ENCODE measurements around the gene MEF2B.
"Not testable (repeated sequence)": the region's sequence is repeated elsewhere in the genome, so short reads cannot be mapped to it uniquely, and the experiment has no call there.

DNA sequence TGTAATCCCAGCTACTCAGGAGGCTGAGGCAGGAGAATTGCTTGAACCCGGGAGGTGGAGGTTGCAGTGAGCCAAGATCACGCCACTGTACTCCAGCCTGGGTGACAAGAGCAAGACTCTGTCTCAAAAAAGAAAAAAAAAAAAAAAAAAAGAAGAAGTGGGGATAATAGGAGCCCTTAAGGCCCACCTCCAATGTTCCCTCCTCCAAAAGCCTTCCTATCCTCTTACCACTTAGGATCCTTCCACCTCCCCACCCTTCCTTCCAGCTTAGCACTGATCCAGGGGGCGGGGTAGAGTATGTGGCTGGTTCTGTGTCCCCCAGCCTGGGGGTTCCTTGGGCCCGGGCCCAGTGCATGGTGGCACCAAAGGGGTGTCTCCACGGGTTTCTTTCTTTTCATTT, 3.2 kb upstream of the MEF2B start:
- TF ChIP-seq, protein P1, sequence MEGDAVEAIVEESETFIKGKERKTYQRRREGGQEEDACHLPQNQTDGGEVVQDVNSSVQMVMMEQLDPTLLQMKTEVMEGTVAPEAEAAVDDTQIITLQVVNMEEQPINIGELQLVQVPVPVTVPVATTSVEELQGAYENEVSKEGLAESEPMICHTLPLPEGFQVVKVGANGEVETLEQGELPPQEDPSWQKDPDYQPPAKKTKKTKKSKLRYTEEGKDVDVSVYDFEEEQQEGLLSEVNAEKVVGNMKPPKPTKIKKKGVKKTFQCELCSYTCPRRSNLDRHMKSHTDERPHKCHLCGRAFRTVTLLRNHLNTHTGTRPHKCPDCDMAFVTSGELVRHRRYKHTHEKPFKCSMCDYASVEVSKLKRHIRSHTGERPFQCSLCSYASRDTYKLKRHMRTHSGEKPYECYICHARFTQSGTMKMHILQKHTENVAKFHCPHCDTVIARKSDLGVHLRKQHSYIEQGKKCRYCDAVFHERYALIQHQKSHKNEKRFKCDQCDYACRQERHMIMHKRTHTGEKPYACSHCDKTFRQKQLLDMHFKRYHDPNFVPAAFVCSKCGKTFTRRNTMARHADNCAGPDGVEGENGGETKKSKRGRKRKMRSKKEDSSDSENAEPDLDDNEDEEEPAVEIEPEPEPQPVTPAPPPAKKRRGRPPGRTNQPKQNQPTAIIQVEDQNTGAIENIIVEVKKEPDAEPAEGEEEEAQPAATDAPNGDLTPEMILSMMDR (IDR thresholded peaks at IDR 0.05): not testable (repeated sequence)
- not testable (repeated sequence) for TF ChIP-seq EP300 (IDR thresholded peaks at IDR 0.05)

Data from gastroesophageal sphincter (tissue), 3 donors.